Right kidney (tissue), 1 donor: ENCODE results near the gene ADCY5.
A peak's percentile ranks its signal among the peaks of the same experiment; 100 is the strongest.

Experiments
- DNase-seq: peaks from one replicate; pipeline ENCODE4 v3.0.0-alpha.2; 2016

ADCY5 gene

DNA sequence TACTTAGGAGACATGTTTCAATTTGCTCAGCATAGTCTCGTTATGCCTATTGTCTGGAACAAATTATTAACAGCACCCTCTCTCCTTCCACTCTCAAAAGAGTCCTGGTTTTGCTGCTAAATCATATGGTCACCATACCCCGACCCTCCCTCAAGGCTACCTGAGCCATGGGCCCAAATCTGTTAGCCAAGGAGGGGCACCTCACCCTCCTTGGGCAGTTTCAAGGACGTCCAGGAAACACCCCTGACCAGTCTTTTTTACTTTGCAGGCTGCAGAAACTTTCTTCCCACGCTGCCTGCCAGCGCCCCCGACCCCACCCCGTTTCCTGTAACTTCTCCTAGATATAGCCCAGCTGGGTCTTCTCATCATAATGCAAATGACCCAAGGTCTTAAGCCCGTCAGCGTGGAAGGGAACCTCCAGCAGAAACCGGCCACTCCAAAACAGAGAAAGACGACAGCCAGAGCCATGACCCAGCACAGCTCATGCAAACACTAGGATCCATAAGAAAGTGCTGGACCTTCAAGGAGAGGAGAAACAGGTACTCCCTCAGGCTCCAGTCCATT lies 62.3 kb downstream of the ADCY5 start:
- peak; percentile 56 for DNase-seq

DNA sequence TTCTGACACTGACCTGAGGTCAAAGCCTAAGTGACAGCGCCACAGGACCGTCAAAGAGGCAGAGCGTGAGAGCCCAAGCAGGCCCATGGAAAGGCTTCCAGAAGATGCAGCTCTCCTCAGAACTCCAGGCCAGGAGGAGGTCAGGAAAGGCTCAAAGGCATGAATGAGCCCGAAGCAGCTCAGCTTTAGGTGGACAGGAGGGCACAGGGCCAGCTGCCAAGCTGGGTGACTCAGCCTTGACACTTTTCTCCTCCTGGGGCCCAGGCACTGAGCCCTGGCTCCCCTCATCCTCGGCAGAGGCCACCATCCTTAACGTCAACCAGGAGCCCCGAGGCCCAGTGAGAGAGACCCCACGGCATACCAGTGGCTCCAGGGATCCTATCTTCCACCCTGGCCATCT lies 62.9 kb downstream of the ADCY5 start:
- no peak for DNase-seq

DNA sequence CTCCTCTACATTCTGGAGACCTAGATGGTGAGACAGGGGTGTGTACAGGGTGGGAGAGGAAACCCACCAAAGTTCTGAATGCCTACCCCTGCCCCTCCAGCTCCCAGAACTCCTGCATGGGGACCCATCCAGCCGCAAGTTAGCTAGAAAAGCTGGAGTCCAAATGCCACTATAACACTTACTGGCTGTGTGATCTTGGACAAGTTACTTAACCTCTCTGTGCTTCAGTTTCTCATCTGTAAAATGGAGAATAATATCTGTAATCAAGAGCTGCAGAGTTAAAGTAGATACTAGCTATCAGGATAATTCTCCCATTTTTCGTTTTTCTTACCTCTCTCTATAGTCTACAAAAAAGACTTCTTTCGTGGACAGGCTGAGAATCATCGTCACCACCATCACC lies 63.4 kb downstream of the ADCY5 start:
- no peak for DNase-seq

DNA sequence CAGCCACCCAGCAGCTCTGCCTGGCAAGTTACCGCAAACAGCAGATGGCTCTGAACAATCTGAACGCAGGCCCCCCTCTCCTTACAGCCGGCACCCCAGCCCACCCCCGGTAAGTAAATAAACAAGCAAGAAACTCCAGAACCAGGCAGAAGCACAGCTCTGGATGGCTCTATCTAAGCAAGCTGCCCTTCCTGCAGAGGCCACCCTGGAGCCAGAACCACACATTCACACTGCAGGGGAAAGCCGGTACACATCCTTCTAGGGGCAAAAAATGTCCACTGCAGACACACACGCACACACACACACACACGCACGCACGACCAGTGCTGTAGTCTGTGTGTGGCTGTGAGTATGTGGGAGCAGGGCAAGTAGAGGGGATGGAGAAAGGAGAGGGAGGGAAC lies 63.9 kb downstream of the ADCY5 start:
- no peak for DNase-seq

DNA sequence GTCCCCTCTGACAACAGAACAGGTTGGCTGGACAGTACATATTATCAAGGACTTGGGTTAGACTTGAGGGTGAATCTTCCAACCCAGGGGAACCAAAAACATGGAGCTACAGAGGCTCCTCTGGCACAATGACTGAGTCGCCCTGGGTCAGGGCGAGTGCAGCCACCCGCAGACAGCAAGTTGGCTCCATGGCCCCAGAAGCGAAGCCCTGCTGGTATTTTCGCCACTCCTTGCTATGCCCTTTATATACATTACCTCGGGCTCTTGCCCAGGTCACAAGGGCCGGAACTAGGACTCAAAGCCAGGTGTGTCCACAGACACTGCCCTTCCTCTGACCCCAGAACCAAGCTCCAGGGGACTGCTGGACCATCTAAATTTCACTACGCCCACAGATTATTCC lies 64.6 kb downstream of the ADCY5 start:
- no peak for DNase-seq

DNA sequence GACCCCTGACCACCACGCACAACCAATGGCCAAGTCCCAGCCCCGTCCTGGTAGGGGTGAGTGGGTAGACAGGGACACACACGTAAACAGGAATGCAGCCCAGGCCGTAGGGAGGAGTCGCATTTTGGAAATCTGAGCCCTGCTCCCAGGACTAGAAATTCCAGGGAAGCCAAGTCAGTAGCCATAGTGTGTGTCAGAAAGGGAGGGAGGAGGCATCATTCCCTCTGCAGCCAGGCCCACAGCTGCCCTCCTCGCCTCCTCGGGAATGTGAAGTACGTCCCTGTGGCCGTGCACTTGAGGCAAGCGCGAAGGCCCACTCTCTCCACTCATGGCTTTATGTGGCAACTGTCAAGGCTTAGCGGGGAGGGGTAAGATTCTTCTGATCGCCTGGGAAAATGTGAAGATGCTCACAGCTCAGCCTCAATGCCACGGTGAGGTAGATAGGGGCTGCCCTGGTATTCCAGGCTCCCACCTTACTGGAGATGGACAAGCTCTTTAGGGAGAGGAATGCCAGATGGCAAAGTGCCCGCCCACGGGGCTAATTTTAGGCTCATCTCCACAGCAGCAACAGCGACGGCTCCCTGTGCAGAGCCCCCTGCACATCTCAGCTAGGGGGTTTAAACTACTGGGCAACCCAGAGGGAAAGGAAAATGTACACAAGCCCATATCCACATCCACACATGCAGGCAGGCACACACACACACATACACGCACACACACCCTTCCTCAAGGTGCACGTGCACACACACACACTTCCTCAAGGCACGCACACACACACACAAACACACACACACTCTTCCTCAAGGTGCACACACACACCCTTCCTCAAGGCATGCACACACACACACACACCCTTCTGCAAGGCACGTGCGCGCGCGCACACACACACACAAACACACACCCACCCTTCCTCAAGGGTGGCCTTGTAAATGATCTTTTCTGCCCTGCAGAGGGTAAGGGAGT lies 65.5 kb downstream of the ADCY5 start:
- DNase-seq = no peak

DNA sequence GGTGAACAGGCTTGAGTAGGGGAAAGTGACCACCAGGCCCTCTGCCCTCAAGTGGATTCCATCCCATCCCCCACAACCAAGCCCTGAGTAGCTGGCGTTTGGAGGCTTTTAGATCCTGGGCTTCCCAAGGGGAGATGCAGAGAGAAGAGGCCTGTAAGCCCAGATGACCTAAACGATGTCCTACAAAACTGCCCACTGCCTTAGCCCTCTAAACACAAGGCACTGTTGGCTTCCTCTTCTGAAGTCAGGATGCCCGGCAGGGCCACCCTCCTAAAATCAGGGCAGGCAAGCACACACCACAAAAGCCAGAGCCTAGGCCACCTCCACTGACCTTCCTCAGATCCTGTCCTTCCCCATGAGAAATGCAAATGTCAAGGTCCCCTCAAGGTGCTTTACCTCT lies 68.6 kb downstream of the ADCY5 start:
- DNase-seq = no peak

DNA sequence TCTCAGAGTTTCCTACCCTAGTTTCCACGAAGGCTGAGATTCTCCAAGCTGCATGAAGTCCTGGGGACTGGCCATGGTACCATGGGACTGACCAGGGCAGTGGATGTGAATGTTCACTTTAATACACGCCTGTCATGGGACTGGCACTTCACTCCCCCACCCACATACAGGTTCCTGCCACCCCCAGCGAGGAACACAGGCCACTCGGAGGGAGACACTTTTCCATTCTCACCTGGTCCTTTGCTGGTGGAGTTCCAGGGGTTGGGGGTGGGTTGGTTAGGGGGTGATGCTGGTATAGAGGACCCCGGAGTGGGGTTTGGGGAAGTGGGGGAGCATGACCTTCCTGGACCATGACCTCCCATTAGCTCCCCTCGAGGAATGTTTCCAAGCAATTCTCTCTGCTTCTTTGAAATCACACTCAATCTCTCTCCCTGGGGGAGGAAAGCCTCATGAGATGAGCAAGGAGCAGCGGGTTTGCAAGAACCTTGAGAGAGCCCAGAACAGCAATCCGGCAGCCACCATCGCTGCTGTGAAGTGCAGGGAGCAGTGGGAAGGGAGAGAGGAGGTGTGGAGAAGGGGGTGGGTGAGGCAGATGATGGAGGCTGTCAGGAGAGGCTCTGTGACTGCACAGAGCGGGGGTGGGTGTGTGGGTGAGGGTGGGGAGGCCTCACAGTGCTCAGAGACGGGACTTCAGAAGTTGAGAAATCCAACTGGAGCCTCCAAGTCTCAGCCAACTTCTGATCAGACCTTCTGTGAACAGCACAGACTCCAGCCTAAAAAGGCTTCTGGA lies 69.7 kb downstream of the ADCY5 start:
- DNase-seq = no peak

DNA sequence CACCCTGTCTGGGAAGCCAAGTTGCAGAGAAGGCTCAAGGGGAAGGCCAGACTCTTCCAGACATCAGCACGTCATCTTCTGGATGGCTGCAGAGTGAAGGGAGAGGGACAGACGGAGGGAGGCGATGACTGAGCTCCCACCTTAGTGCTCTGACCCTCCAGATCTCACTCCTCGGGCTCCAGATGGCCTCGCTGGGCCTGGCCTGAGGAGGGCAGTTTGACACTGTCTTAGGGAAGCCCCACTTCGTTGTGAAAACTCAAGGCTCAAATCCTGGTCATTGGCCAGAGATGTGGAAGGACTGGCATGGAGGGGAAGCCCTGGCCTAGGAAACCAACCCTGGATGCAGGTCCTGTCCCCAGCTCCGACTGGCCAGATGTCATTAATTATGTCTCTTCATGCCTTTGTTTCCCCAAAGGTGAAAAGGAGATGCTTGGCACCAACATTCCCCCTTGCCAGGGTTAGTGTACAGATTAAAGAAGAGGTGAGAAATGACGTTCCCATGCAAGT lies 70.4 kb downstream of the ADCY5 start:
- DNase-seq = no peak

DNA sequence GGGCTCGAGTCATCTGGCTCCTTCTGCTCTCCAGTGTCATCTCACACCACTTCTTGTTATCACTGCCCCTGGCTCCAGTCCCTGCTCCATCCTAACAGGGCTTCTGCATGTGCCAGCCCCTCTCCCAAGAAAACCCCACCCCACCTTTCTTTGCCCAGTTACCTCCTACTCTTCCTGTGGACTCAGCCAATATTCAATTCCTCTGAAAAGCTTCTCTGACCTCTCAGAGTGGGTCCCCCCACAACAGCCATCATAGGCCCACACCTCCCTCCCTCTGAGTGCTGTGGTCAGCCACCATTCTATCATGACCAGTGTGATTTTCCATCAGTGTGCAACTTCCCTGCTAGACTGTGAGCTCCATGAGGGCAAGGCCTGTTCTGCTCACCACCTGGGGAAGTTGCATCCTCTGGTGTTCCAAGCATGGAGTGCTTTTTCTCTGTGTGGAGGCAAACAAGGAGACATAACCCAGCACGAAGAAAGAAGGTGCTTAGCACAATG lies 71.6 kb downstream of the ADCY5 start:
- DNase-seq = no peak

DNA sequence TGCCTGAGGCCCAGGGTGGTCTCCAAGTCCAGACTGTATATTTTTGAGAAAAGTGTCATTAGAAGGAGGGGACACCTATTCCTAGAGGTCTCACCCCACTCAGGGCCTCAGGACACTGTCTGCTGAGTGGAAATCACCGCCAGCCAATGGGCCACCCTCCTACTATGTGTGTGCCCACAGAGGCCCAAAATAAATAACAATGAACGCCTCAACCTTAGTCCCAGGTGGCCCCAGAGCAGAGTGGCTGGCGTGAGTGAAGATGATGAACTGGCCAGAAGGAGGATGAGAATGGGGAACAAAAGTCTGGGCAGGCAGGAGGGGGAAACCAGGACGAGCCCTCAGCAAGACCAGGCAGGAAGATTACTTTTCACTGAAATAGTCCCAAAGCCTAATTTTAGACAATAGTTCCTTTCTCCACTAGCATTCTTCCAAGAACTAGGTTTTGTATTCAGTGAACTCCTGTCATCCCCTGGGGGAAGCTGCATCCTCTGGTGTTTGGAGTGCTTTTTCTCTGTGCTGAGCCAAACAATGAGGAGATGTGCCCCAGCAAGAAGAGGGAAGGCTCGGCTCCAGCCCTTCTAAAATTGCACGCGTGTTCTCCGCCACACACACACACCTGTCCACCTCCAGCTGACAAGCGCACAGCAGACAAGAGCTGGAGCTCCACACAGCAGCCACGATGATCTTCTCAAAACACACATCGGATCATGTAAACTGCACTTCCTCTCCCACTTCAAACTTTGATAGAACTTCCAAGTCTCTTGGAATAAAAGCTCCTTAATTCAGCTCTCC lies 72.2 kb downstream of the ADCY5 start:
- no peak for DNase-seq

DNA sequence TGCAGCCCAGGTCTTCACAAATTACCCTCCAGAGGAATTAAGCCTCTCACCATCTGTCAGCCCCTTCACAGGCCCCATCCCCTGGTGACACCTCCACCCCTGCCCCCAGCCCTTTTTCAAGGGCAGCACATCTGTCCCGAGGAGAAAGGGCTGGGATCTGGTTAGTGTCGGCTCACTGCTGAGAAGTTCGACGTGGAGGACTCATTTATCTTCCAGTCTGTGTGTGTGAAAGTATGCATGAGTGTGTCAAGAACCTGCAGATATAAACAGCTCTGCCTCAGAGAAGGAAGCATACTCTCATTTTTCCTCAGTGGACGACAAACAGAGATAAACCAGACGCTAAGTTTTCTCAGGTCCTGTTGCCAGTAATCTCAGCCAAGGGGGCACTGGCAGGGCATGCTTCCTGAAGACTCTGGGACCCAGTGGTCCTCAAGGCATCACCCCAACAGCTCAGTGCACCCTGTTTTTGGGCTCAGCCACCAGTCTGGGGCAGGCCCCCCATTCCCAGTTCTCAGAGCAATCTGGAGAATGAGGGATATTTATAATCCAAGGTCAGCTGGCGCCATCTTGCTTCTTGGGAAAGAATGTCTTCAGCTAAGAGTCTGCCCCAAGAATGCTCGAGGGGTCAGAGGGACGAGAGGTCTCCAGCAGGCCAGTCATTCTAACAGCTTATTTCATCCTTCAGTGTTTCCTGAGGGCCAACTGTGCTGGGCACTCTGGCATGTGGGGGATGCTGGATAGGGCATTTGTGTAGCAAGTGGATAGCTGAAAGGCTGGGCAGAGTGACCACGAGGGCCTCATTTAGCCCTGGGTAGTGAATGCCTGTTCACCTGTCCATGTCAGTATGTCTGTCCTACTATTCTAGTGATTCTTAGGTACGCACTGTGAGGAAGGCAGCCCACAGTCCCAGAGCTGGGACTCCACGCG lies 73.6 kb downstream of the ADCY5 start:
- no peak for DNase-seq

DNA sequence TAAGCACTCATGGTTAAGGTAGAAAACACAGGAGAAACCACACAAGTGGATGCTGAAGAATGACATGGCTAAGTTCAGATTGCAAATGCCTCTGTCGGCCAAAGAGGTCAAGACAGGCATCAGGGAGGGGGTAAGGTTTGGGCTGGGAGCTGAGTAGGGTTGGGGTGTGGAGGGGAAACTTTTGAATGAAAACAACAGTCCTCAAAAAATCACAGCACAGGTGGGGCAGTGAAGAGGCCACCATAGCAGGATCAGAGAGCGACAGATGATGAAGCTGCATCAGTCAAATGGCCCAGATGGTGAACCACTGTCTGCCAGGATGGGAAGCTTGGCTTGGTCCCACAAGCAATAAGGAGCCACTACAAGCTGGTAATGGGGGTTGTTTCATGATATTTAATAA lies 74.9 kb downstream of the ADCY5 start:
- DNase-seq = no peak

DNA sequence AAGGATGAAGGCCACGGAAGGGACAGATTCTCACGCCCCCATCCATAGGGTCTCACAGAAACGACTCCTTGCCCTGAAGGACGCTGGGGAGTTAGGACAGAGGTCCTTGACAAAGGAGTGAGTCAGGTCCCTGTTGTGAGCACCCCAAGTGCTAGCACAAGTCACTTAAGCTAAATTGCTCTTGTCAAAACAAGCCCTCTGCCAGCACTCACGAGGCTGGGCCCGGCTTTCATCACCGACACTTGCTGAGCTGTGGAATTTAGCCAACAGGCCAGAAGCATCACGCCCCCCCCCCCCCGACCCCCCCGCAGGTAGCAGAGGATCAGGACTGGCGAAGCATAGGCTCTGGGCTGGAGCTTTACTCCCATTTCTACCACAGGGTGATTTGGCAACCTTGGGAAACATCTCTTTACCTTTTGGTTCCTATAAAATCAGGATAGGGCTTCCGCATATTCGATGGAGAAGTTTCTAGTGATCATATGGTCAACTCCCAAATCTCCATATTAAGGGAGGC lies 75.4 kb downstream of the ADCY5 start:
- no peak for DNase-seq

DNA sequence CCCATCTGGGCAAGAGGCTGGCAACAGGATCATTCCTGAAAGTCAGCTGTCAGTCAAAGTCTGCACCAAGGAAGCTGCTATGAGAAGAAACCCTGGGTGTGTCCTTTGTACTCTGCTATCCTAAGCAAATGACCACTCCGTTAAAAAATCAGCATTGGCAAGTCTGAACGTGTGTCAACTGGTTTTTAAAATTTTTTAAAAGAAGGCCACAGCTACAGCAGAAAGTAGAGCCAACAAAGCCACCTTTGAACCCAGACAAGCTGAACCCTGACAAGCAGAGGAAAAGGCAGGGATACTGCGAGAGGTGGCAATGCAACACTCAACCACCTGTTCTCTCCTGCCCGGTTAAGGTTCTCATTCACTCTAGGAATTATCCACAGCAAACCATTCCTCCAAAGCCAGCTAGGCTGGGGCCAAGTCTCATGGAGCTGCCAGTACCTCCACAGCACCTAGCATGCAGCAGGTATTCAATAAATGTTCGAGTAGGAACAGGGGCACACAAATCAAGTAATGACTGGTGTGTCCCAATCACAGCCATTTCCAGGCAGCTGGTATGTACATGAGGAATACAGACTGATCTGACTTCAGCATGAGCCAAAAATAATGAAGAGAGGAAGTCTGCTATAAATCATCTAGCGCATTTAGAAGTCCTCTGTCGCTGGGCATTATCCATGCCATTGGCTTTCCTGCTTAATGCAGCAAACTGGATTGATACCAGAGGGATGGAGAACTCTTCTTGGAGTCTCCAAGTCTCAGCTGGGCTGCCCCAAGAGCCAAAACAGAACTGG lies 76.0 kb downstream of the ADCY5 start:
- no peak for DNase-seq

DNA sequence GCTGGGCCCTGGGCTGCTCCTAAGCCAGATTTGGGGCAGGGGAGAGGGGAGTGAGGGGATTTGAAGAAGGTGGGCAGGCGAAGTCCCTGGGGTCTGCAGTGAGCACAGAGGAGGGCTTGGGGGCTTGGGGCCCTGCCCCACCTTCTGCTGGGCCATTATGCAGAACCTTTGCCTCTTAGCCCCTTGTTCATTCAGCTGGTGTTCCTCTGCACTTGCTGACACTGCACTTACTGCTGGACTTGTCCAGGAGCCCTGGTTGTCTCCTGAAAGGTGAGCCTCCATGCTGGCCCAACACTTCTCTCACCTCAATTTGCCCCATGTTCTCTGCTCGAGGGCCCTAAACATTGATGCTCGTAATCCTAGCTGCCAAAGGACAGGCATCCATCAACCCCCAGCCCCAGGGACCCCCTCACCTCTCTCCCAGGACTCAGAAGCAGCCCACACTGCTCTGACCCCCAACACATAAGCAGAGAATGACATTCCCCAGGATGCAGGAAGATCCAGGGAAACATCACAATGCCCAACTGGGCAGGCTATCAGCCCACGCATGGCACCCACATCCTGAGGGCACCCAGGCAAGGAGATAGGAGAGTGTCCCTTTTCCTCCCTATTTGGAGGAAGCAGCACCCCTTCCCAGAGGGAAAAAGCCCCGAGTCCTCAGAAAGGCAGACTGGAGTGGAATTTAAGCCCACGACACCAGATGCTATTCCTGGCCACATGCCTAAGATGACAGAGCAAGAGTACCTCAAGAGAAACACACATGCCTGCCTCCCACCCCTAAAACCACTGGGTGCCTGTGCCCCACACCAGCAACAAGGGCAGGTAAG lies 76.8 kb downstream of the ADCY5 start:
- DNase-seq = no peak

DNA sequence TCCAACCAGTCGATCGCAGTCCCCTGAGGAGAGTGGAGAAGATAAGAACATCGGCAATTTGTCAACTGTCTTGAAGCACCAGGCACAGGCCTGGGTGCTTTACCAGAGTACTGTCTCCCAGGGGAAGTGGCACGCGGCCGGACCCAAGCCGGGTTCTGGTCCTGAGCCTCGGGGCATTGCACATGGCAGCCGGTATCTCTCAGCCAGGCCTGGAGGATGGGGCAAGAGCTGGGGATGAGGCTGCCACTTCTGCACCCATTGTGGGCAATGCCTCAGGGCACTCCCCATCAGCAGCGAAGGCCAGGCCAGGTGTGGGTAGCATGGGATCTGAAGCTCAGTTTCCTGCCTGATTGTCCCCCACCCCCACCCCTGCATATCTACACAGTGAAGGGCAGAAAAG lies 77.5 kb downstream of the ADCY5 start:
- no peak for DNase-seq

DNA sequence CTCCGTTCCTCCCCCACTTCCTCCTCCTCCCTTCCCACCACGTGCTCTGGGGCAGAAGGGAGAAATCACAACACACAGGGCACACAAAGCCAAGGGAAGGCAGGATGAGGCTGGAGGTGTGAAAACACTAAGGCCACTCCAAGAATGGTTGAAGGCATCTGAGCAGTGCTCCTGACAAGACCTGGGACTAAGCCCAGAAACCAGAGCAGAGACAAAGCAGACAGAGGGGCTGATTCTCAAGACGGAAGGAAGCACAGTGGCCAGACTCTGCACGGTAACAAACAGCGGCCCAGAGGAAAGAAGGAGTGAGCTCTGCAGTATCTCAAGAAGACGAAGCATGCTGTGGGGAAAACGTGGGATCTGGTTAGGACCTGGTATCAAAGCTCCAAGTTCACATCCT lies 78.1 kb downstream of the ADCY5 start:
- no peak for DNase-seq

DNA sequence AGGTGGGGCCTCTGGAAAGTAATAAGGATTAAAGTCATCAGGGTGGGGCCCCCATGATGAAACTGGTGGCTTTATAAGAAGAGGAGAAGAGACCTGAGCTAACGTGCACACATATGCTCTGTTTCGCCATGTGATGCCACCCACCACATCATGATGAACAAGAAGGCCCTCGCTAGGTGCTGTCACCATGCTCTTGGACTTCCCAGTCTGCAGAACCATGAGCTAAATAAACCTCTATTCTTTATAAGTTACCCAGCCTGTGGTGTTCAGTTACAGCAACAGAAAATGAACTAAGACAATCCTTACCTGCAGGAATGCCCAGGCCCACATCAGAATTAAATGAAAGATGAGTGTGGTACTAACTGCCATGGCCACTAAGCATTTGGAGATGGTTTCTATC lies 79.8 kb downstream of the ADCY5 start:
- DNase-seq = no peak
